Mesendoderm (in vitro differentiated cells): ENCODE results near the gene GALNT18.

Experiments
- DNase-seq: peaks from one replicate; pipeline ENCODE4 v3.0.0; 2013
- H2AK5ac ChIP-seq: 2 replicates; pipeline ENCODE4 v1.6.1; 2013; ENCODE audit warnings: low read length, inconsistent platforms
- H2BK120ac ChIP-seq: 2 replicates; pipeline ENCODE4 v1.6.1; 2013; ENCODE audit warnings: low read depth, mild to moderate bottlenecking, low read length, moderate library complexity, mixed read lengths
- H2BK15ac ChIP-seq: replicated peaks from 2 replicates; pipeline ENCODE4 v1.6.1; 2013; ENCODE audit warnings: low read depth, mild to moderate bottlenecking, moderate library complexity
- H2BK5ac ChIP-seq: 2 replicates; pipeline ENCODE4 v1.6.1; 2013; ENCODE audit warnings: low read length, inconsistent platforms
- H3K18ac ChIP-seq: 2 replicates; pipeline ENCODE4 v1.6.1; 2013; ENCODE audit warnings: mild to moderate bottlenecking, low read length, mixed read lengths
- H3K23ac ChIP-seq: one replicate; pipeline ENCODE4 v1.6.1; 2013; ENCODE audit warnings: low read length
- H3K27ac ChIP-seq: 2 replicates; pipeline ENCODE4 v1.5.1; 2013; ENCODE audit warnings: low read depth, mild to moderate bottlenecking, inconsistent platforms, low read length, moderate library complexity
- H3K27me3 ChIP-seq: 2 replicates; pipeline ENCODE4 v1.6.1; 2013; ENCODE audit warnings: low read length, control low read depth, mild to moderate bottlenecking, inconsistent platforms; ENCODE audit not compliant: insufficient read depth, poor library complexity
- H3K36me3 ChIP-seq: 2 replicates; pipeline ENCODE4 v1.6.1; 2013; ENCODE audit warnings: low read length, inconsistent platforms; ENCODE audit not compliant: control insufficient read depth, insufficient read depth
- H3K4ac ChIP-seq: one replicate; pipeline ENCODE4 v1.6.1; 2013; ENCODE audit warnings: low read depth, mild to moderate bottlenecking, low read length, moderate library complexity
- H3K4me1 ChIP-seq: 2 replicates; pipeline ENCODE4 v1.6.1; 2013; ENCODE audit warnings: low read depth, low read length, inconsistent platforms; ENCODE audit not compliant: control insufficient read depth
- H3K4me2 ChIP-seq: 2 replicates; pipeline ENCODE4 v1.6.1; 2013; ENCODE audit warnings: low read length
- H3K4me3 ChIP-seq: 2 replicates; pipeline ENCODE4 v1.5.1; 2013; ENCODE audit warnings: mild to moderate bottlenecking, low read length
- H3K56ac ChIP-seq: one replicate; pipeline ENCODE4 v1.6.1; 2013; ENCODE audit warnings: low read length
- H3K79me1 ChIP-seq: 2 replicates; pipeline ENCODE4 v1.6.1; 2013; ENCODE audit warnings: low read length, inconsistent platforms
- H3K79me2 ChIP-seq: 2 replicates; pipeline ENCODE4 v1.6.1; 2013; ENCODE audit warnings: mild to moderate bottlenecking, low read length; ENCODE audit not compliant: control insufficient read depth, insufficient read depth
- H3K9ac ChIP-seq: 2 replicates; pipeline ENCODE4 v1.6.1; 2013; ENCODE audit warnings: low read length, inconsistent platforms
- H4K5ac ChIP-seq: one replicate; pipeline ENCODE4 v1.6.1; 2013; ENCODE audit warnings: low read length
- H4K8ac ChIP-seq: one replicate; pipeline ENCODE4 v1.6.1; 2013; ENCODE audit warnings: low read depth, mild to moderate bottlenecking, control low read depth, low read length, moderate library complexity
- WGBS: extraction: QIAGEN DNeasy Blood & Tissue Kit; methylation state at CpG from one replicate; pipeline ENCODE4 v1.1.7; 2013; ENCODE audit warnings: low lambda C conversion rate, missing lambda C conversion rate; ENCODE audit not compliant: insufficient coverage; ENCODE audit errors: extremely low coverage; 5-methylcytosine and 5-hydroxymethylcytosine counted together

Gene GALNT18

GRCh38 chr11:11426226-11426952 lies 195.4 kb downstream of the GALNT18 start:
- H2AK5ac ChIP-seq, result no peak overlapping the region
- H3K56ac ChIP-seq, result no peak overlapping the region
- H2BK15ac ChIP-seq, result no peak overlapping the region
- DNase-seq, result no peak
- WGBS, result no CpG with 5 or more reads among the region's 4 CpGs
- H4K5ac ChIP-seq, result no peak overlapping the region
- H3K18ac ChIP-seq, result no peak overlapping the region
- no peak overlapping the region for H3K23ac ChIP-seq
- no peaks in the 10 kb centered on the region for H3K36me3 ChIP-seq
- H3K4me1 ChIP-seq, result no peaks in the 10 kb centered on the region
- no peak overlapping the region for H2BK120ac ChIP-seq
- no peak overlapping the region for H3K27ac ChIP-seq
- no peaks in the 10 kb centered on the region for H3K27me3 ChIP-seq
- no peak overlapping the region for H3K4me2 ChIP-seq
- H3K9ac ChIP-seq, result no peak overlapping the region
- no peaks in the 10 kb centered on the region for H3K79me2 ChIP-seq
- no peak overlapping the region for H4K8ac ChIP-seq
- H2BK5ac ChIP-seq, result no peak overlapping the region
- H3K4me3 ChIP-seq, result no peak overlapping the region
- no peaks in the 10 kb centered on the region for H3K79me1 ChIP-seq
- H3K4ac ChIP-seq, result no peak overlapping the region

DNA sequence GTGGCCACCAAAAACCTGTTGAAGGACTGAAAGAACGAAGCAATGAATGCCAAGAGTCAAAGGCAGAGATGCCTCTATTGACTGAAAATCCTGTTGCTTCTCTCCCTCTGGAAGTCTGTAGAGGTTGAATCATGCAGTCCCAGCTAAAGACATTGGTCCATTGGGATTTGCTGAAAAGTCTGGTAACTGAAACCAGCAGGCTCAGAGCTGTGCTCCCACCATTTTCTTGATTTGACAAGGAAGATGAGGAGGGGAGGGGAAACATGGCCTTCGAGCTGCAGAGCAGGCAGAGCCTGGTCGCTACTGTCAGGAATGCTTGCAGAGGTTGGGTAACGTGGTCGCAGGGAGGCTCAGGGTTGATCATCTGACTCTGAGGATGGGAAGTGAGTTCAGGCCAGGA lies 196.0 kb downstream of the GALNT18 start:
- Histone ChIP-seq H3K79me2 (no peaks in the 10 kb centered on the region), H3K23ac (no peak overlapping the region), H2BK15ac (no peak overlapping the region), H2BK120ac (no peak overlapping the region), H3K4ac (no peak overlapping the region), H4K8ac (no peak overlapping the region), H3K18ac (no peak overlapping the region), H3K79me1 (no peaks in the 10 kb centered on the region), H3K4me2 (no peak overlapping the region), H3K56ac (no peak overlapping the region), H2AK5ac (no peak overlapping the region), H3K4me3 (no peak overlapping the region), H3K27ac (no peak overlapping the region), H3K27me3 (no peaks in the 10 kb centered on the region), H3K4me1 (no peaks in the 10 kb centered on the region), H3K36me3 (no peaks in the 10 kb centered on the region), H2BK5ac (no peak overlapping the region), H4K5ac (no peak overlapping the region), H3K9ac (no peak overlapping the region)
- DNase-seq, result no peak
- WGBS, result no CpG with 5 or more reads among the region's 5 CpGs

GRCh38 chr11:11424688-11425087 lies 197.1 kb downstream of the GALNT18 start:
- H3K18ac ChIP-seq, result no peak overlapping the region
- no peak overlapping the region for H2BK15ac ChIP-seq
- no peak overlapping the region for H3K23ac ChIP-seq
- H3K36me3 ChIP-seq, result no peaks in the 10 kb centered on the region
- no peak overlapping the region for H2AK5ac ChIP-seq
- no peak overlapping the region for H3K4me2 ChIP-seq
- H4K8ac ChIP-seq, result no peak overlapping the region
- no peak overlapping the region for H3K56ac ChIP-seq
- no peak for DNase-seq
- H3K27ac ChIP-seq, result no peak overlapping the region
- no peaks in the 10 kb centered on the region for H3K27me3 ChIP-seq
- H2BK120ac ChIP-seq, result no peak overlapping the region
- no peak overlapping the region for H2BK5ac ChIP-seq
- H3K4me1 ChIP-seq, result no peaks in the 10 kb centered on the region
- H3K79me2 ChIP-seq, result no peaks in the 10 kb centered on the region
- WGBS, result no CpG with 5 or more reads among the region's 7 CpGs
- no peak overlapping the region for H4K5ac ChIP-seq
- H3K4me3 ChIP-seq, result no peak overlapping the region
- H3K4ac ChIP-seq, result no peak overlapping the region
- H3K79me1 ChIP-seq, result no peaks in the 10 kb centered on the region
- no peak overlapping the region for H3K9ac ChIP-seq

DNA sequence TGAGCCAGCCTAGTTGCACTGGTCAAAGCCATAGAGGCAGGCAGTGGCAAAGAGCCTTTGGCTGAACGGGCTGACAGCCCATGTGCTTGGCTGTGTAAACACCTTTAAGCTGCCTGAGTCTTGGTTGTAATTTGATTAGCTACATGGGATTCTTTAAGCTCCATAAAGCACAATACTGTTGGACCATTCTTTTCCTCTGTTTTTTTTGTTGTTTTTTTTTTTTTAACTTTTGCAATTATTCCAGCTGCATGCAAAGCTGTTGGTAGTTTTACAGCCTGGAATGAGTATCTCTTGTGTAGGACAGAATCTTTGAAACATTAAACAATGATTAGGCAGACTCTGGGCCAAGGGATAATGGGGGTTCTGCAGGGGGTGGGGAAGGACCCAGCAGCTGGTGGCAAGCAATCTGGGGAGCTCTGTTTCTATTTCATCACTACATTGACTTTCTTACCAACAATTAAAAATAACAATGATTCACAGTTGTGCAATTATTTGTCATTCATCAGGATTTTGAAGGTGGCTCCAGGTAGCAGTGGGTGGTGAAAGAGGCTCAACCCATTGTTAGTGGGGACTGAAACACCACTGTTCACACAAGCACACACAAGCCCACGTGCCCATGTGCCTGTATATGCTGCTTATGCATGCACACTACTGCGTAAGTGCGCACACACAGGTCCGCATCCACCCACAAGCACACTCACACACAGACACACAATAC lies 199.2 kb downstream of the GALNT18 start:
- Histone ChIP-seq H3K4me2 (no peak overlapping the region), H2BK15ac (no peak overlapping the region), H3K18ac (no peak overlapping the region), H4K8ac (no peak overlapping the region), H2BK120ac (no peak overlapping the region), H4K5ac (no peak overlapping the region), H3K27ac (no peak overlapping the region), H3K4me3 (no peak overlapping the region), H2AK5ac (no peak overlapping the region), H3K36me3 (no peaks in the 10 kb centered on the region), H3K79me1 (no peaks in the 10 kb centered on the region), H3K27me3 (no peaks in the 10 kb centered on the region), H3K23ac (no peak overlapping the region), H3K4ac (no peak overlapping the region), H3K9ac (no peak overlapping the region), H2BK5ac (no peak overlapping the region), H3K79me2 (no peaks in the 10 kb centered on the region), H3K56ac (no peak overlapping the region), H3K4me1 (no peaks in the 10 kb centered on the region)
- WGBS, result no CpG with 5 or more reads among the region's 5 CpGs
- DNase-seq, result no peak

DNA sequence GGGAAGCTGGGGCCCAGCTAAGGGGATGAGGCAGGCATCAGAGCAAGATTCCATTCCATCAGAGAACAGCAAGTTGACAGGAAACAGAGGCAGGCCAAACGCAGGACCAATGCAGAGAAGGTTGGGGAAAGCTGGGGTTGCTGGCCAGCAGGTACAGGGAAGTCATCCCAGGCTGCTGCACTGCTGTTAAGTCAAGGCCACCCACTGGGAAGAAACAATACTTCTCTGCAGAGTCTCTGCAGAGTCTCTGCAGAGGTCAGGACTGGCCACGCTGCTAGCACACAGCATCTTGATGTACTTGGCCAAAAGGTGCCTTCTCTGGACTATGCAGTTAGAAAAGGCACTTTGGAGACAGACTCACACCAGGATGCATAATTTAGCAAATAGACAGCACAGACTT lies 200.3 kb downstream of the GALNT18 start:
- WGBS, result no CpG with 5 or more reads among the region's 2 CpGs
- Histone ChIP-seq H3K79me2 (no peaks in the 10 kb centered on the region), H4K5ac (no peak overlapping the region), H3K4ac (no peak overlapping the region), H2BK5ac (no peak overlapping the region), H3K18ac (no peak overlapping the region), H3K23ac (no peak overlapping the region), H2AK5ac (no peak overlapping the region), H3K27me3 (no peaks in the 10 kb centered on the region), H4K8ac (no peak overlapping the region), H3K9ac (no peak overlapping the region), H3K27ac (no peak overlapping the region), H3K4me2 (no peak overlapping the region), H2BK15ac (no peak overlapping the region), H3K4me1 (no peaks in the 10 kb centered on the region), H3K56ac (no peak overlapping the region), H2BK120ac (no peak overlapping the region), H3K4me3 (no peak overlapping the region), H3K36me3 (no peaks in the 10 kb centered on the region), H3K79me1 (no peaks in the 10 kb centered on the region)
- no peak for DNase-seq
